ENCODE results near the gene EHD1. TPM values are rescaled to one million over a fixed set of nuclear protein-coding genes. Genes with fewer than 3 reads are reported as not detected.

Gene EHD1
- total and polyA plus RNA-seq, 5 donors = 20.8 to 35.3 (median 28.0) TPM

DNA sequence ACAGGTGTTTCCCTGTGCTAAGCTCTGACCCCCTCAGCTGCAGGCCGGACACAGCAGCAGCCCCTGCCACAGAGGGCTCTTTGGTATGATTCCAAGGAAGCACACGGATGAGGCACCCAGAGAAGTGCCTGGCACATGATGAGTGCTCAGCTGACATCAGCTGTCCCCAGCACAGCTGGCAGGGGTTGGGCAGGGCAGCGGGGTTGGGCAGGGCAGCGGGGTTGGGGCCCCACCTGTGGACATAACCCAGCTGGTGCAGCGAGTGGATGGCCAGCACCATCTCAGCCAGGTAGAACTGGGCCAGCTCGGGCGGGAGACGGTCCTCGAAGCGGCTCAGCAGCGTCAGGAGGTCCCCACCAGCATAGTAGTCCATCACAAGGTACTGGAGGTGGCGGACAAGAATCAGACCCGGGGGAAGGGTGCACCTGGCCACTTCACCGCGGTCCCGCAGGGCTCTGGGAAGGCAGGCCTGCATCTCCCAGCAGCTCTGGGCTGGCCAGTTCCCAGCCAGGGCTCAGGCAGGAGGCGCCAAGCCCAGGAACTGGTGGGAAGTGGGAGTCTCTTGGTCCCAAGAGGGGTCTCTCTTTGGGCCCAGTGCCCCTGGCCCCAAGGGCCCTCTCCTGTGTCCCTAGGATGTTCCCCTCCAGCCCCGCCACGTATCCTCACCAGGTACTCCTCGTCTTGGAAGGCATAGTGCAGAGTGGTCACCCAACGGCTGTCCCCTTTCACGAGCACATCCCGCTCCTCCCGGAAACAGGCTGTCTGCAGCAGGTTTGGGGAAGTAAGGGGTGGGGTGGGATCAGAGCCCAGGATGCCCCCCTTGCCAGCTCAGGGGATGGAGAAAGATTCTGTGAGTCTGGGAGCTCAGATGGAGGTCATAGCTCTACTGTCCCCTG, 38.3 kb downstream of the EHD1 start:
- 87% methylated on average over 24 of the region's 24 CpGs for WGBS

DNA sequence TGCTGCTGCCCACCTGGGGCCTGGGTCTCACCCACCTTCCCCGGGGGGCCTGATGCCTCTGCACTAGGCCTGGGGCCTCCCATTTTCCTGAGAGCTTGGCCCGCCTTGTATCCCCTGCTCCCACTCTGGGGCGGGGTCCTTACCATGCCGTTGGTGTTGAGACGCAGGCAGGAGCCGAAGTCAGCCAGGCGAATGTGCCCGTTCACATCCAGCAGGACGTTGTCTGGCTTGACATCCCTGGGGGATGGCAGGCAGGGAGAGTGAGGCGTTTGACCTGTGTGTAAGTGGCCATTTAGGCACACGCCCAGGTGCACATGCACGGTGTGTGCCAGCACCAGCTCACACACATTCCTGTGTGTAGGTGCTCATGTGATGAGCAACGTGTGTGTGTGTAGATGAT, 39.1 kb downstream of the EHD1 start:
- DNase-seq (peak in 1 of 3 donors; percentile 13), ATAC-seq (no peak)
- H3K9me3 ChIP-seq (ENCODE audit: control insufficient read depth, low read length) = no peaks in the 10 kb centered on the region
- H3K27me3 ChIP-seq (ENCODE audit: control insufficient read depth, insufficient read depth) = no peaks in the 10 kb centered on the region
- no peak overlapping the region for H3K27ac ChIP-seq (ENCODE audit: low read length)
- H3K4me1 ChIP-seq (ENCODE audit: control insufficient read depth, insufficient read depth, low read length) = no peaks in the 10 kb centered on the region
- intact Hi-C loops (cut with DNase I) = no loop called here
- no peak overlapping the region for H3K4me3 ChIP-seq (ENCODE audit: low read length)
- 88% methylated on average over 13 of the region's 13 CpGs for WGBS

More for the DNA sequence above, 38.3 kb downstream of the EHD1 start:
- no peaks in the 10 kb centered on the region for H3K4me1 ChIP-seq (ENCODE audit: control insufficient read depth, insufficient read depth, low read length)
- no peak overlapping the region for H3K27ac ChIP-seq (ENCODE audit: low read length)
- DNase-seq (peak in 2 of 3 donors; percentile 34 to 57), ATAC-seq (no peak)
- no peaks in the 10 kb centered on the region for H3K9me3 ChIP-seq (ENCODE audit: control insufficient read depth, low read length)
- no peak overlapping the region for H3K4me3 ChIP-seq (ENCODE audit: low read length)
- intact Hi-C loops (cut with DNase I) = loop anchor here in 1 of 4 donors (10.0 kb wide), 1 partner anchor 275 kb away; the partner anchor contains the start of genes TM7SF2 and ZNHIT2
- no peaks in the 10 kb centered on the region for H3K27me3 ChIP-seq (ENCODE audit: control insufficient read depth, insufficient read depth)

DNA sequence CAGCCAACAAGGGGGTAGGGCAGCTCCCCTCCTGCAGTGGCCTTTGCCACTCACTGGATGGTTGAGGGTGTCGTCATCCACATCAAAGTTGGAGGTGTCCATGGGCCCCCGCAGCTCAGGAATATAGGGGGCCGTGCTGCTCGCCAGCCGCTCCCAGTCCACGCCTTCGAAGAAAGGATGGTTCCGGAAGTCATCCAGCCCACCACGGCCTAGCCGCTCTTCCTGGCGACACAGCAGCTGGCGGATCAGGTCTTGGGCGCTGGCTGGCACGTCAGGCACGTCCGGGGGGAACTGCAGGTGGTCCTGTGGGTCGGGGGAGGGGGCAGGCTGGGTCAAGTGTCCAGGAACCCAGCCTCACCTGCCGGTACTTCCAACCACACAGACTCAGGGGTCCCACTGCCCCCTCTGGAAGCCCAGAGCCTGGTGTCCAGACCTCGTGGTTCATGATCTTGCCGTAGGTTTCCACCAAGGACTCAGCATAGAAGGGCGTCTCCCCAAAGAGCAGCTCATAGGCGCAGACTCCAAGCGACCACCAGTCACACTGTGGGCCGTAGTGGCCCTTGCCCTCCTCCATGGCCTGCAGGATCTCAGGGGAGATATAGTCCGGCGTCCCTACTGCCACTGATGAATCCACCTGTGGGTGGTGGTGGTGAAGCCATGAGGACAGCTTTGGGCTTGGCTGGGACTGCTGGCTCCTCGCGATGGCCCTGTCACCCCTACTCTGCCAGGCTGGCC, 39.7 kb downstream of the EHD1 start:
- H3K4me1 ChIP-seq (ENCODE audit: control insufficient read depth, insufficient read depth, low read length) = no peaks in the 10 kb centered on the region
- no peak for ATAC-seq
- no peak overlapping the region for H3K27ac ChIP-seq (ENCODE audit: low read length)
- H3K9me3 ChIP-seq (ENCODE audit: control insufficient read depth, low read length) = no peaks in the 10 kb centered on the region
- peak in 1 of 3 donors; percentile 43 for DNase-seq
- H3K4me3 ChIP-seq (ENCODE audit: low read length) = no peak overlapping the region
- intact Hi-C loops (cut with DNase I) = no loop called here
- H3K27me3 ChIP-seq (ENCODE audit: control insufficient read depth, insufficient read depth) = no peaks in the 10 kb centered on the region
- 93% methylated on average over 28 of the region's 28 CpGs for WGBS

GRCh38 chr11:64837887-64838351, 40.5 kb downstream of the EHD1 start:
- H3K4me1 ChIP-seq (ENCODE audit: control insufficient read depth, insufficient read depth, low read length) = no peaks in the 10 kb centered on the region
- ATAC-seq = no peak
- intact Hi-C loops (cut with DNase I) = no loop called here

GRCh38 chr11:64836448-64837072, 41.9 kb downstream of the EHD1 start:
- Histone ChIP-seq H3K27ac (ENCODE audit: low read length) (no peak overlapping the region), H3K9me3 (ENCODE audit: control insufficient read depth, low read length) (no peaks in the 10 kb centered on the region), H3K4me3 (ENCODE audit: low read length) (no peak overlapping the region), H3K4me1 (ENCODE audit: control insufficient read depth, insufficient read depth, low read length) (no peaks in the 10 kb centered on the region), H3K27me3 (ENCODE audit: control insufficient read depth, insufficient read depth) (no peaks in the 10 kb centered on the region)
- intact Hi-C loops (cut with DNase I) = no loop called here
- ATAC-seq = no peak
- DNase-seq = no peak
- WGBS = 78% methylated on average over 16 of the region's 16 CpGs

More at GRCh38 chr11:64837887-64838351, 40.5 kb downstream of the EHD1 start:
- no peak for DNase-seq
- Histone ChIP-seq H3K4me3 (ENCODE audit: low read length) (no peak overlapping the region), H3K27ac (ENCODE audit: low read length) (no peak overlapping the region), H3K9me3 (ENCODE audit: control insufficient read depth, low read length) (no peaks in the 10 kb centered on the region), H3K27me3 (ENCODE audit: control insufficient read depth, insufficient read depth) (no peaks in the 10 kb centered on the region)
- WGBS = 96% methylated on average over 10 of the region's 10 CpGs

- DNase-seq = no peak
- Histone ChIP-seq H3K4me1 (ENCODE audit: control insufficient read depth, insufficient read depth, low read length) (no peaks in the 10 kb centered on the region), H3K4me3 (ENCODE audit: low read length) (no peak overlapping the region), H3K9me3 (ENCODE audit: control insufficient read depth, low read length) (no peaks in the 10 kb centered on the region), H3K27me3 (ENCODE audit: control insufficient read depth, insufficient read depth) (no peaks in the 10 kb centered on the region), H3K27ac (ENCODE audit: low read length) (no peak overlapping the region)
- ATAC-seq = peak in 1 of 2 donors; percentile 3
- 92% methylated on average over 17 of the region's 17 CpGs for WGBS
- intact Hi-C loops (cut with DNase I) = no loop called here
Measured at GRCh38 chr11:64835616-64836447, 42.6 kb downstream of the EHD1 start.

DNA sequence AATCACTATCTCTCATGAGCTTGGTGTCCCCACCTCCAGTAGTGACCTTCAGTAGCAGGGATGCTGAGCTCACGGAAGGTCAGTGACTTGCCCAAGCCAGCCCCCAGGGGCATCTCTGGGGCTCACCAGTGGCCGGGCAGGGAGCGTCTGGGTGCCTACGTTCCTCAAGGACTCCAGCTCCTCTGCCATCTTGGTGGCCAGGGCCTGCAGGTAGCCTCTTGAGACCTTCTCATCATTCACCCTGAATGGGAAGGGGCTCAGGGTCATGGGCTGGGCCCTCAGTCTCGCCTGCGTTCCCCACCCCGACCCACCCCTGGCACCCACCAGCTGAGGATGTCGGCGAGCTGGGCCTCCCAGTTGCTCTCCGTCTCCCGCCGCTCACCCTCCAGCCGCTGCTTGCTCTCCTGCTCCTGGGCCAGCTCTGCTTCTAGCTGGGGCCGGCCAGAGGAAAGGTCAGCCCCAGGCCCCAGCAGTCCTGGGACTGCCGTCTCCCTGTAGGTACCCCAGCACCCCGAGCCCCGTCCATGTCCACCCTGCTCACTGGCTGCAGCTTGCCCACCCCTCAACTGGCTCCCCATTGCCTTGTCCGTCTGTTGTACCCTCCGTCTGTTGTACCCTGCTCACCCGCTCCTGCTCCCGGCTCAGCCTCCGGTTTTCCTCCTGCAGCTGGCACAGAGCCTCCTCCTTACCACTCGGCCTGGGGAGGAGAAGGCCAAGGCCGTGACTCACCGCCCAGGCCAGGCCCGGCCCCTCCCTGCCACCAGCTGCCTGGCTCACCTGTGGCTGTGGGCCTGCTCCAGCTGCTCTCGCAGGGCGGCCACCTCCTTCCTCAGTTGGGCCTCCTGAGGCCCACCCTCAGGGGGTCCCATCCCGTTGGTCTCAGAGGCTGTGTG, 43.5 kb downstream of the EHD1 start:
- Histone ChIP-seq H3K27ac (ENCODE audit: low read length) (no peak overlapping the region), H3K9me3 (ENCODE audit: control insufficient read depth, low read length) (no peaks in the 10 kb centered on the region)
- DNase-seq = no peak

DNA sequence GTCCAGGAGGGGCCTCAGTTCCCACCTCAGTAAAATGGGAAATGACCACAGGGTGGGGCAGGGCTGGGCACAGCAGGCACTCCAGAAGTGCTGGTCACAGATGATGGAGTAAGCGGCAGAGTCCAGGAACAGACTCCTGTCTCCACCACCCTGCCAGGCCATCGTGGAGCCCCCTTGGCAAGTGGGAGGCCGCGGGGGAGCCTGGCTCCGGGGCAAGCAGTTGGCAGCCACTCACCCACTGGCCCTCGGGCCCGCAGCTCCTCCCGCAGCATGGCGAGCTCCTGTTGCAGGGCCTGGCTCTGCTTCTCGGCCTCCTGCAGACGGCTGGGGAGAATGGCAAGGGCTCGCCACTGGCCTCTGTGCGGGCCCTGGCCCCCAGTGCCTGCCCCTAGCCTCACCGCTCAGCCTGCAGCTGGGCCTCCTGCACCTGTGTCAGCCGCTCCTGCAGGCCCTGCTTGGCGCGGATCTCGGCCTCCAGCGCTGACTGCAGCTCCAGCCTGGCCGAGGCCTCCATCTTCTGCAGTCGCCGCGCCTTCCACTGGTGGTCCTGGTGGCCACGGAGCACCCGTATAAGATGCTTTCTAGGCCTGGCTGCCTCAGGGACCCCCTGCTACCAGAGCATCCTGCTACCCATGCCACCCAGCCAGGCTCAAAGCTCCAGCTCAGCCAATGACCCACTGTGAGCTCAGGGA, 44.2 kb downstream of the EHD1 start:
- H3K9me3 ChIP-seq (ENCODE audit: control insufficient read depth, low read length) = no peaks in the 10 kb centered on the region
- no peaks in the 10 kb centered on the region for H3K27me3 ChIP-seq (ENCODE audit: control insufficient read depth, insufficient read depth)
- no peaks in the 10 kb centered on the region for H3K4me1 ChIP-seq (ENCODE audit: control insufficient read depth, insufficient read depth, low read length)
- DNase-seq = no peak
- no peak overlapping the region for H3K27ac ChIP-seq (ENCODE audit: low read length)
- H3K4me3 ChIP-seq (ENCODE audit: low read length) = no peak overlapping the region
- intact Hi-C loops (cut with DNase I) = no loop called here
- WGBS = 91% methylated on average over 25 of the region's 25 CpGs
- no peak for ATAC-seq

More for the DNA sequence above, 43.5 kb downstream of the EHD1 start:
- 84% methylated on average over 29 of the region's 29 CpGs for WGBS
- peak in 1 of 2 donors; percentile 11 for ATAC-seq
- Histone ChIP-seq H3K4me3 (ENCODE audit: low read length) (no peak overlapping the region), H3K4me1 (ENCODE audit: control insufficient read depth, insufficient read depth, low read length) (no peaks in the 10 kb centered on the region), H3K27me3 (ENCODE audit: control insufficient read depth, insufficient read depth) (no peaks in the 10 kb centered on the region)
- intact Hi-C loops (cut with DNase I) = no loop called here

GRCh38 chr11:64833509-64833908, 44.9 kb downstream of the EHD1 start:
- Histone ChIP-seq H3K4me3 (ENCODE audit: low read length) (no peak overlapping the region), H3K9me3 (ENCODE audit: control insufficient read depth, low read length) (no peaks in the 10 kb centered on the region), H3K4me1 (ENCODE audit: control insufficient read depth, insufficient read depth, low read length) (no peaks in the 10 kb centered on the region), H3K27ac (ENCODE audit: low read length) (no peak overlapping the region), H3K27me3 (ENCODE audit: control insufficient read depth, insufficient read depth) (no peaks in the 10 kb centered on the region)
- no peak for ATAC-seq
- DNase-seq = no peak
- 89% methylated on average over 10 of the region's 10 CpGs for WGBS
- intact Hi-C loops (cut with DNase I) = no loop called here
